ENCODE measurements around the gene SH3PXD2A.

The SH3PXD2A gene

GRCh38 chr10:103614306-103615158 lies 240.8 kb downstream of the SH3PXD2A start:
- Histone ChIP-seq H3K4me1 (peaks cover 15 to 55% (median 45%) of the 10 kb centered on the region in 4 donors), H3K27ac (peak overlapping the region; percentile 1 to 89), H3K27me3 (no peaks in the 10 kb centered on the region), H3K9me3 (no peaks in the 10 kb centered on the region), H3K36me3 (peaks cover 31 to 77% (median 59%) of the 10 kb centered on the region in 3 donors), H3K4me3 (no peak overlapping the region)
- intact Hi-C loops (cut with DNase I; ENCODE audit: low total_unique reads): no loop called here
- no peak for DNase-seq
- TF ChIP-seq CTCF (IDR thresholded peaks at IDR 0.05): no peak

- no peak overlapping the region for H3K4me3 ChIP-seq
- no peaks in the 10 kb centered on the region for H3K27me3 ChIP-seq
- no peak for TF ChIP-seq CTCF (IDR thresholded peaks at IDR 0.05)
- H3K27ac ChIP-seq: no peak overlapping the region
- peaks cover 15 to 46% (median 36%) of the 10 kb centered on the region in 4 donors for H3K4me1 ChIP-seq
- no peaks in the 10 kb centered on the region for H3K9me3 ChIP-seq
- H3K36me3 ChIP-seq: peaks cover 40 to 86% (median 67%) of the 10 kb centered on the region in 3 donors
- intact Hi-C loops (cut with DNase I; ENCODE audit: low total_unique reads): no loop called here
- no peak for DNase-seq
These were observed 241.8 kb downstream of the SH3PXD2A start for GRCh38 chr10:103613616-103614015.

- peak in 1 of 2 experiments; percentile 19 for TF ChIP-seq CTCF (IDR thresholded peaks at IDR 0.05)
- Histone ChIP-seq H3K27ac (peak overlapping the region in 1 of 2 donors; percentile 36), H3K27me3 (no peaks in the 10 kb centered on the region), H3K4me1 (peaks cover 12 to 37% (median 27%) of the 10 kb centered on the region in 4 donors), H3K4me3 (no peak overlapping the region), H3K9me3 (no peaks in the 10 kb centered on the region), H3K36me3 (peaks cover 41 to 82% (median 67%) of the 10 kb centered on the region in 3 donors)
- DNase-seq: no peak
- intact Hi-C loops (cut with DNase I; ENCODE audit: low total_unique reads): no loop called here
These were observed 242.7 kb downstream of the SH3PXD2A start for GRCh38 chr10:103612462-103613365.

GRCh38 chr10:103610921-103611511 lies 244.4 kb downstream of the SH3PXD2A start:
- Histone ChIP-seq H3K36me3 (peaks cover 41 to 71% (median 56%) of the 10 kb centered on the region in 3 donors), H3K27ac (no peak overlapping the region), H3K27me3 (no peaks in the 10 kb centered on the region), H3K4me1 (peaks cover 0 to 20% (median 10%) of the 10 kb centered on the region in 4 donors), H3K9me3 (no peaks in the 10 kb centered on the region), H3K4me3 (no peak overlapping the region)
- no peak for TF ChIP-seq CTCF (IDR thresholded peaks at IDR 0.05)
- no peak for DNase-seq
- intact Hi-C loops (cut with DNase I; ENCODE audit: low total_unique reads): no loop called here

GRCh38 chr10:103610083-103610472 lies 245.3 kb downstream of the SH3PXD2A start:
- no peak for TF ChIP-seq CTCF (IDR thresholded peaks at IDR 0.05)
- H3K4me3 ChIP-seq: no peak overlapping the region
- H3K4me1 ChIP-seq: peaks cover 0 to 19% (median 12%) of the 10 kb centered on the region in 4 donors
- H3K27me3 ChIP-seq: no peaks in the 10 kb centered on the region
- H3K27ac ChIP-seq: no peak overlapping the region
- H3K36me3 ChIP-seq: peaks cover 41 to 72% (median 54%) of the 10 kb centered on the region in 3 donors
- intact Hi-C loops (cut with DNase I; ENCODE audit: low total_unique reads): no loop called here
- no peak for DNase-seq
- H3K9me3 ChIP-seq: no peaks in the 10 kb centered on the region

Data from tibial artery (tissue), 4 donors.